GM18873 (cell line): Measurements from ENCODE around the gene PACSIN3.
"Not testable (repeated sequence)": the region's sequence is repeated elsewhere in the genome, so short reads cannot be mapped to it uniquely, and the experiment has no call there.

Source experiments
- ATAC-seq: cut with Tn5 transposase; IDR thresholded peaks from one replicate; pipeline ENCODE4 v1.9.1; 2021; ENCODE audit warnings: mild to moderate bottlenecking, moderate library complexity, moderate number of reproducible peaks; ENCODE audit not compliant: unreplicated experiment, low FRiP score

The PACSIN3 gene

DNA sequence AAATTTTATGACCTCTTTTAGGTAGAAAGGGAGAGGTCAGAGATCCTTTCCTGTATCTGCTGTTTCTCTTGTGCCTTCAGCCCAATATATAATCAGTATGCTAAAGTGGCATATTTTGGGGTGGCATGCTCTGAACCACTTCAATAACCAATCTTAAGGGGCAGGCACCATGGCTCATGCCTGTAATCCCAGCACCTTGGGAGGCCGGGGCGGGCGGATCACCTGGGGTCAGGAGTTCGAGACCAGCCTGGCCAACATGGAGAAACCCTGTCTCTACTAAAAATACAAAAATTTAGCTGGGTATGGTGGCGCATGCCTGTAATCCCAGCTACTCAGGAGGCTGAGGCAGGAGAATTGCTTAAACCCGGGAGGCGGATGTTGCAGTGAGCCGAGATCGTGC lies 11.9 kb upstream of the PACSIN3 start:
- not testable (repeated sequence) for ATAC-seq

DNA sequence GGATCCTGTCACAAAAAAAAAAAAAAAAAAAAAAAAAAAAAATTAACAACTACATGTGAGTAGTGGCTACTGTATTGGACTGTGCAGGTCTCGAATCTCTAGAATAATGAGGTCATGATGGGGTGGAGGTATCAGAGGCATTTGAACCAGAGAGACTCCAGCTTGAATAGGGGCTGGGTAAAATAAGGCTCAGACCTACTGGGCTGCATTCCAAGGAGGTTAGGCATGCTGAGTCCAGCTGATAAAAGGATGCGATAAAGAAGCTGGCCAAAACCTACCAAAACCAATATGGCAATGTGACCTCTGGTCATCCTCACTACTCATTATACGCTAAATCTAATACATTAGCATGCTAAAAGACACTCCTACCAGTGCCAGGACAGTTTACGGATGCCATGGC lies 5.9 kb upstream of the PACSIN3 start:
- ATAC-seq, result no peak

DNA sequence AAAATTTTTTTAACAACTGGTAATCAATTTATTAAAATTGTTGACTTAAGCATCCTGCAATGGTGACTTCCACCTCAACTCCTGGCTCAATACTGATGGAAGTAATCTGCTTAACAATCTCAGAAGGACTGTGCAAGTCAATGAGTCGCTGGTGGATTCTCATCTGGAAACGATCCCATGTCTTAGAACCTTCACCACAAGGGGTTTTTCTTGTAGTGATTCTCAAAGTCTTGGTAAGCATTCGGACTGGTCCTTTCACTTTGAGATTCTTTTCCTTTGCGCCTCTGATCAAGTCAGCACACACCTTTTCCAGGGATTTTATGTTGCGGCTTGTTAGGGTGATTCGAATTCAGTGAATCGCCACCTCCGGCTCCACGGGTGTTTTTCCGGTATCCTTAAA lies 4.9 kb upstream of the PACSIN3 start:
- ATAC-seq, result not testable (repeated sequence)

DNA sequence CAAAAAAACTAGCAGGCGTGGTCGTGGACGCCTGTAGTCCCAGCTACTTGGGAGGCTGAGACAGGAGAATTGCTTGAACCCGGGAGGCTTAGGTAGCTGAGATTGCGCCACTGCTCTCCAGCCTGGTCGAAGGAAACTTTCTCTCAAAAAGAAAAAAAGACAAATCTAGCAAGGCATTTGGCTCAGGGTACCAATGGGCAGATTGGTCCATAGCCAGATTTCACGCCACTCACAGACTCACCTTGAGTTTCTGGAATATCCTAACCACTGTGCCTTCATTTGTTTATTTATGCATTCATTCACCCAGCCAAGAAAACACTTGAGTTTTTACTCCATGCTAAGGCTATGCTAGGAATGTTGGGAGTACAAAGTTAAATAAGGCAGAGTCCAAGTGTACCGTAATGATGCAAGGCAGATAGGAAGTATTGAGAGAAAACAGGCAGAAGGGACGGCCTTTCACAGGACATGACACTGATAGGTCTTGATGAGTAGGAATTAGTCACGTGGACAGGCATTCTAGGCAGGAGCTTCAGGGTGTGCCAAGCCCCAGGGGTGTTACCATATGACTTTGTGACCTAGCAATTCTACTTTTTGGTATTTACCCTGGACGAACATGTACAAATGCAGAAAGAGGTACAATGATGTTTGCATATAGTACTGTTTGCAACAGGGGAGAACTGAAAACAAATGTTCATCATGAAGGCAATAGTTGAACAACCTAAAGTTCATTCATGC lies 3.0 kb upstream of the PACSIN3 start:
- no peak for ATAC-seq

DNA sequence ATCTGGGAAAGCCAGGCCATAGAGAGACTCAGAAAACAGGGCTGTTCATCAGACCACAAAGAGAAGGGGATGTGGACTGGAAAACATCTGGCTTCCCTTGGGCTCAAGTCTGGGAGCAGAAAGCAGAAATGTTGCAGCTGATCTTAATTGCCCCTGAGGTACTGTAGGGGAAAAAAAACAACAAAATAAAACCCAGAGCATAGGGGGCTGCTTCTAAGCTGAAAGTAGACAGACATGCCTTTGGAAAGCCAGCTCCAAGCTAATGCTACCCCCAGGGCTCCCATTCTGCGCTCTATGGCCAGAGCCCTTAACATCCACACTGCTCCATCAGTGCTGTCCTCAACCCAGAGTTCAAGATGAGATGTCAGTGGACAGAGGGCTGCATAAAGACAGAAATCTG lies 2.0 kb upstream of the PACSIN3 start:
- no peak for ATAC-seq

DNA sequence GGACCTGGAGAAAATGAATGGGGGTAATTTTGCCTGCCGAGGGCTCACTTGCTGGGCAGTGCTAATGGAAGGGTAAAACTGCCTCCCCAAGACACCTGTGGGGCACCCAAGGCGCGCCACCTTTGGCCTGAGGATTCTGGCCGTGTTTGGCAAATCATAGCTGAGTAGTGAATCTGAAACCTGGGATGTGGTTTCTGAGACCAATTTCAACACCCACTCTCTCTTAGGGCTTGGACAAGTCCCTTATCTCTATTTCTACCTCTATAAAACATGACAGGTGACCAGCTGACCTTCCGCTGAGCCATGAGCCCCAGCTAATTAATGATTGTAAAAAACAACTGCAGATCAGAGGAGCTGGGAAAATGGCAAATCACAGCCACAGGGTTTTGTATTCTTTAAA lies 1.5 kb upstream of the PACSIN3 start:
- ATAC-seq, result no peak

DNA sequence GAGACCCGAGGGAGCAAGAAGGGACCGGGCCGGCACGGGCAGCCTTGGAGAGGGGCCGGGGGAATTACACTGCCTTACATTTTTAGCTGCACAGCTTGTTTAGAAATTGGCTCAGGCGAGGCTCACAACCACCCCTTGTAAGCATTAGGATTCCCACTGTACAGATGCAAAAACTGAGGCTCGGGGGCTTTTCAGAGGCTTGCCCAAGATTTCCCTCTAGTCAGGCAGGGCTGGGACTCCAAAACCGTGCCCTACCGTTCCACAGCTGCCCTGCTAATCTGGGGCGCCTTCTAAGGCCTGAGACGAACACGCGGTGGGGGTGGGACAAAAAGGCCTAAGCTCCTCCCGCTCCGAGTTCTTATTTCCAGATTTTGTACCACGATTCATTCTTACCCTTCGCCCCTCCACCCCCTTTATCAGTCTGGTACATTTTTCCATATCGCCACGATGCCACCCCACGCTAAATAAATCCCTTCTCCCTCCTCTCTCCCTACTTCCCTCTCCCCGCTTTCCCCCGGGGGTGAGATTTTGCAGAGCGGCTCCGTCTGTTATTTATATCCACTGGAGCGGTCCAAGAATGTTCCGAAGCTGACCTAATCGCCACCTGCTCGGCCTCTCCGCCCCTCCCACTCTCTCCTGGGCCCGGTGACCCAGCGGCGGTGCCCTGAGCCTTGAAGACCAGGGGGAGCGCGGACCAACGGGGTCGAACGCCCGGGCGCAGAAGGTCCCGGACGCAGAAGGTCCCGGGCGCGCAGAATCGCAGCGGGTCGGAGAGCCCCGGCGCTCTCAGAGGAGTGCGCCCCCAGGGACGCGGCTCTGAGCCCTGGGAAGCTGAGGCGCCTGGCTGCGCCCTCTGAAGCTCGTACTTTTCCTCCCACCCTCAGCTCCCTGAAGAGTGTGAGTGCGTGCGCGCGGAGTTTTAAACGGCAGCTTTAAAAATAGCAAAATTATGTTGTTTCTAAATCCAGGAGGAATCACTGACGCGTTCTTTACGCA lies 764 bp upstream of the PACSIN3 start:
- no peak for ATAC-seq

DNA sequence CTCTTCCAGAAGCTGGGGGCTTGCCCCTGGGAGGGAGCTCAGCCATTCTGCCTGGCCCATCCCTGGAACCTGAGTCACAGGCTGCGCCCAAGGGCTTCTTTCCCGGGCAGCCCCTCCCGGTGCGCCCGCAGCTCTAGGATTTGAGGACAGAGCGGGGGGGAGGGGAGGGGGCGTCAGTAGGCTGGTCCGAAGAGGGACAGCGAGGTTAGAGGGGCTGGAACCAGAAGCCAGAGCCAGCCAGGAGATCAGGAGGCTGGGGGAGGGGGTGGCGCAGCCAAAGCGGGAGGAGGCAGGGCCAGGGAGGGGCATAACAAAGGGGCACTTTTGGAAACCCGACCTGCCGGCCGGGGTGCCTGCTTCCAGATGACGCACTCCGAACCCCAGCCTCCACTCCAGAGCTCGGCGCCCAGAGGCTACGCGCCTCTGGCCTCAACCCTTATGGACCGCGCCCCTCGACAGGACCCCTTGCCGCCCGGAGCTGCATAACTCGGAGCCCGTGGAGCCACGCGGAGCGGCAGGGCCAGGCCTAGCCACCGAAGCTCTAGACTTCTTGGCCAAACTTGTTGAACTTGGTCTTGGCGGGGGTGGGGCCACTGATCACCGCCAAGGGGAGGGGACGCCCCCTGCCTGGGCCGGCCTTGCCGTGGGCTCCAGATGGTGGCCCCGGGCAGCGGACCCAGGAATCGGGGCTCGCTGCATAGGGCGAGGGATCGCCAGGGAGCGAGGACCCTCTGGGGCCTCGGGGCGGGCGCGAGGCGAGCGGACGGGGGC lies 744 bp downstream of the PACSIN3 start:
- no peak for ATAC-seq

DNA sequence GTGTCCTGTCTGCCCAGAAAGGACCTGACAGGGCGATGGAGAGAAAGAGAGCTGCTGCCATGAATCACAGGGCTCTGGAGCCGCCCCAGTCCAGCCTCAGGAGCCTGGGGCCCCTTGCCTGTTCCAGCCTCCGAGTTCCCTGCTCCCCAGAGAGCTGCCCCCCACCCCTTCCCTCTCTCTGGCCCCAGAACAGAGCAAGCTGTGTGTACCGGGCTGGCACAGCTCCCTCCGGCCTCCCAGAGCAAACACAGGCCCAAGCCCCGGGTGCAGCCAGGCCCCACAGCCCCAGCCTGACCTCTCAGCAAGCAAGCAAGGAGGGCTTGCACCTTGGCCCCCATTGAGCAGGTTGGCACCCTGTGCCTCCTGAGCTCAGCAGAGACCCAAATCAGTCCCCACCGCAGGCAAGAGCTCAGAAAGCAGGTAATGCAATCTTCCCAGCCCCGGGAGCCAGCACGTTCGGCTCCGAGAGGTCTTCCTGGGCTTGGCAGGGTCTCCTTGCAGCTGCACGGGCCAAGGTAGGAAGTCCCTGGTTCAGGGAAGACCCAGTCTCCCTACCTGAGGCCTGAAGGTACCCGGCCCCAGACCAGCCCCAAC lies 1.4 kb downstream of the PACSIN3 start:
- no peak for ATAC-seq

DNA sequence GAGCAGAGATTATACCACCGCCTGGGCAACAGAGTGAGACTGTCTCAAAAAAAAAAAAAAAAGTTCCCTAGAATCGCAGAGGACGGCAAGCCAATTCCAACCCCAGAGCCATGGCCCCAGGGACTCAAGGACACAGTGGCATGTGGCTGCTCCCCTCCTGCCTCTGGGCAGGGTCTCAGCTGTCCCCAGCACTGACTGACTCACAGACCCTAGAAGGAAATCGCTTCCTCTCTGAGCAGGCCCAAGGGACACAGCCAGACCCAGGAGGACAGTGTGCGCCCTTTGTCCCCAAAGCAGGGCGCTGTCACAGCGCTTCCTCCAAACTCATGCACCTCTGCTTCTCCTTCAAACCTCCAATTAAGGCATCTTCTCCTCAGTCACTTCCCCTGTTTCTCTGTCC lies 2.3 kb downstream of the PACSIN3 start:
- no peak for ATAC-seq

DNA sequence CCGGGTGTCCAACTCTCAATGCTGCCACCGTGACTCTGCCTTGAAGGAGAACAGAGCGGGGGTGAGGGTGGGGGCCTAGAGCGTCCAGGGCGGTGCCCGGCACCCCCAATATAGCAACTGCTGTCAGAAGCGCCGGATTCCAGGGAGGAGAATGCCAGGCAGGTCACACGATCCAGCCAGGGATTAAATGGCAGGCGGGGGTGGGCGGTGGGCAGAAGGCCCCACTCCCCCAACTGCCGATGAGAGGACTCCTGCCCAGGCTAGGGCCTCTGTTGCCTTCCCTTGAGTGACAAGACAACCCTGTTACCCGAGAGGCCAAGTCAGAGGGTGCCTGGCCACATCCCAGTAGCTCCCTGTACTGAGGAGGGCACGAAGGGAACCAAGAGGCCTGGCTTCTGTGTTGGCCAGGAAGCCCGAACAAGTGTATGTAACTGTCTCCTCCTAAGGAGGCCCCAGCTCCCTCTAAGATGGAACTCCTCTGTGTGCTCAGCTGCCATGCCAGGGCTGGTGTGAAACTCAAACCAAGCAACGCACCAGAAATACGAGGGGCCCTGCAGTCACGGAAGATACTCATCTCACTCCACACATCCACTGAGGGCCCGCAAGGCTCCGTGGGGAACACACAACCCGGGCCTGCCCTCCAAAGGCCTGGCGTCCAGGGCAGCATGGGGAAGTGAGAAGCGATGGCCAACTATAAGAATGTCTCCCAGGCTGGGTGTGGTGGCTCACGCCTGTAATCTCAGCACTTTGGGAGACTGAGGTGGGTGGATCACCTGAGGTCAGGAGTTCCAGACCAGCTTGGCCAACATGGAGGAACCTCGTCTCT lies 3.0 kb downstream of the PACSIN3 start:
- no peak for ATAC-seq

DNA sequence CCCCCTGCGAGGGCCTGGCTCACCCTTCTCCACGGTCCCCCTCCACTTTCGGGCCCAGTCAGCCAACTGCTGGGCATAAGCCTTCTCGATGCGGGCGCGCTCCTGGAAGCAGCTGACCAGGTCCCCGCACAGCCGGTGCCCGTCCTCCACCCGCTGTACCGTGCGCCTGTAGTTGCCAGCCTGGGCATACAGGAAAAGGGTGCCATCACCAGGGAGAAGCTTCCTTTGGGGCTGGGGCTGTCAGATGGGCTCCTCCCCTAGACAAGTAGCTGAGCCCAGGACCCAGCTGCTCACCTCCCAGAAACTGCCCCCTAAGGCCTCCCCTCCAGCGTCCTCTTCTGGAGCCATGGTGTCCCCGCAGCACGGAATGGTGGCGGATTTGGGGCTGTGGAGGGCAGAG lies 3.9 kb downstream of the PACSIN3 start:
- ATAC-seq, result no peak

DNA sequence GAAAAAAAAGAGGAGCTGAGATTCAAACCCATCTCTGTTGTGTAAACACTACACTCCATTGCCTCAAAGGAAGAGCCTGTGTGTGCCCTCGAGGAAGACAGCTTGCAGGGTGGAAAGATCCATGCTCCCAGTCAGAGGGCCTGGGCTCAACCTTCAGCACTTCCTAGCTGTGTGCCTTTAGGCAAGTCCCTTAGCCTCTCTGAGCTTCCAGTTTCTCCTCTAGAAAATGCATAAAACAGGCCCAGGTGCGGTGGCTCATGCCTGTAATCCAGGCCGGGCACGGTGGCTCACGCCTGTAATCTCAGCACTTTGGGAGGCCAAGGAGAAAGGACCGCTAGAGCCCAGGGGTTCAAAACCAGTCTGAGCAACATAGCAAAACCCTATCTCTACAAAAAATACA lies 5.0 kb downstream of the PACSIN3 start:
- ATAC-seq, result no peak

DNA sequence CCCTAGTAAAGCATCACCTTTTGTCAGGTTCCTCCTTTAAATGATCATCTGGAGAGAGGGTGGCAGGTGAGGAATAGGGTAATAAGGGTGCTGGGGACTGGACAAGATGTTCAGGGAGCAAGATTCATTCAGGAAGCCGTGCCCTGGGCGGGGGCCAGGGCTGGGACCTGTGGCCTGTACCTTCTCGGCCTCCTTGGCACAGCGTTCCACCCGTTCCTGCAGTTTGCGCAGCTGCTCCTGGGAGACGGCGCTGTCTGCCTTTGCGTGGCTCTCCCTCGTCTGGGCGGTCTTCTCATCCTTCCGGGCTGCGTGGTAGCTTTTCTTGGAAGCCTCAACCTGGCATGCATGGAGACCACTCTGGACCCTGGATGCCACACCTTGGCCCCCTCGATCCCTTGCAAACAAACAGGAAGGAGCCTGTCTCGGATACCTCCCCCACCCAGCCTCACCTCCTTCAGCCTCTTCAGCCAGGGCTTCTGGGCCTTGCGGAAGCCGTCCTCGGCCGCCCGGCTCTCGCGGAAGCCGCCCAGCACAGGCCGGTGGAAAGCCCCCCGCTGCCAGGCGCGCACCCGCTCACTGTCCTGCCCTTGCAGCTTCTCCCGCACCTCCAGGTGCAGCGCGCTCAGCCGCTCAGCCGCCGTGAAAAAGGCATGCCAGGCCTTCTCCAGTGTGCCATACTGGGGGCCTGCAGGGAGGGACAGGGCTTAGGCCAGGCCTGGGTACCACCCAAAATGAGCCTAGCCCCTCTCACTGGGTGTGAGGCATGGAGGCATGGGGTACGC lies 6.0 kb downstream of the PACSIN3 start:
- ATAC-seq, result no peak

DNA sequence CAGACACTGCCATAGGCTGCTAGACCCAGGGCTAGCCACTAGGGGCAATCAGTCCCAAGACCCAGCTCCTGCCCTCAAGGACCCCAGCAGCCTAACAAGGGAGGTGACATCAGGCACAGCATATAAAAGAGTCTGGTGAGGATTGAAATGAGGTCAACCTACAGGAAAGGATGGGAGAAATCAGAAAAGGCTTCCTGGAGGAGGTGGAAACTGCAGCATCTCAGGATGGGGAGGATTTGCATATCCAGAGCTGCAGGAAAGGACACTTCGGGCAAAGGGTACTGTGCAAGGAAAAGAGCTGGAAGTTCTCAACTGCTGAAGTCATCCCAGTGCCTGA lies 6.6 kb downstream of the PACSIN3 start:
- no peak for ATAC-seq

DNA sequence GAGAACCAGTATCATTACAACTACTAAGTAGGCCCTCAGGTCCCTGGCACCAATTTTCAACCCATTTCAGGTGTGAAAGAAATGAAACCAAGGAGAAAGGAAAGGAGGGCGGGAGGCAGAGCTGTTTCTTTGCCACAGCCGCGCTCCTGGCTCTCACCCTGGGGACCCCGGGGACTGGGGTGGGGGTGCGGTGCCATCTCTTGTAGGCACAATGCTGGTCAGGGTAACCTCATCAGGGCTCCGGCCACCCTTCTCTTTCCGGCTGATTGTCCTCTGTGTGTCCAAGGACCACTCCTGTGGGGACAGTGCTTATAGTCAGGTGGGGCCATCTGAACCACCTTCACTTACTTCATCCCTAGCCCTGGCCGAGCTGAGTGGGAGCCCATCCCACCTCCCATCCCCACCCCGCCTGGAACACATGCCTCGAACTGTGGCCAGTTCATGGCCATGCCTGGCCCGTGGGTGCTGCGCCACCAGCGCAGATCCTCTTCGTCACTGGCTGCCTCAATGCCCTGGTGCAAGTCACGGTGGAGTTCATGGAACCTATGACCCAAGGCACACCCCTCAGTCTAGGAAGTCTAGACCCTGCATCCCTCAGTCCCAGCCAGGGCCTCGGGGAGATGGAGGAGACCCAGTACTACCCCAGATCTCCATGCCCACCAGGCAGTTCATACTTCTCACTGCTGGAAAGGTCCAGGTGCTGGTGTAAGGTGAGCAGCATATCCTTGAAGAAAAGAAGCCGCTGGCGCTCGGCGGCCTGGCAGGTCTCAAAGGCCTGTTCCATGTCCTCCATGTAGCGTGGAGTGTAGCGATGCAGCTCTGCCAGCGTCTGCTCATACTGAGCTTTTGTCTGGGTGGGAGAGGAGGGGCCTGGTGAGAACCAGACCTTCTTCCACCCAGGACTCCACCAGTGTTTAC lies 7.2 kb downstream of the PACSIN3 start:
- ATAC-seq, result no peak

DNA sequence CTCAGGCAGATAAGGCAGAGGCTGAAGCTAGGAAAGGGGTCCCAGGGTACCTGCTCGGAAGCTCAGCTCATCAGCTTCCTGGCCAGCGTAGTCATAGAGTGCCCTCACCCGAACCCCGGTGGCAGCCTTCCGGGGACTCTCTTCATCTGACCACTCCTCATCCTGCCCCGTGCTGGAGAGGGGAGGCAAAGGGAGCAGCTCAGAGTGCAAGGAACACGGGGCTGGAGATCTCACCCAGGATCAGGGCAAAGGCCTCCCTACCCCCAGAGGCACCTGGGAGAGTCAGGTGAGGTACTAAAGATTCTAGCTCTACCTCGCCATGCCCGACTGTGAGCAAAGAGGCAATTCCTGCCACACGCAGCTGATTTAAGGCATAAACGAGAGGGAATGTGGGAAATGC lies 7.9 kb downstream of the PACSIN3 start:
- ATAC-seq, result no peak

DNA sequence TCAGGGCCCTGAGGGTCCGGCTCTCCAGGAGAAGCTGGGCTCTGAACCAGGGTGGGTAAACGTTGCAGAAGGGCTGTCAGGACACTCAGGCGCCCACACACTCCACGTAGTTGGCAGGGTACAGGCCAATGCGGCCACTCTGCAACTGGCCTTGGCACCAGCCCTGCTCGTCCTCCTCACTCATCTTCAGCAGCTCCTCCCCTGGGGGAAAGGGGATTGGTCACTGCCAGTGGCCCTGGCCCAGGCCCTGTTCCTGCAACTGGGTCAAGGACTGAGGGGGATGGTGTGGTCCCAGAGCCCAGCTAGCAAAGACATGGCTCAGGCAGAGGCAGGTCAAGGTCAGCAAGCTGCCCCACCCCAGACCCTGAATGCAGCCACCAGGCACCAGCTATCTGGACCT lies 8.4 kb downstream of the PACSIN3 start:
- ATAC-seq, result no peak
